CD4-positive, alpha-beta memory T cell (primary cell): ENCODE measurements around the gene SYT8. TPM values are rescaled to one million over a fixed set of nuclear protein-coding genes. Genes with fewer than 3 reads are reported as not detected.

Experiments
- CTCF ChIA-PET: fragments of 350-600 bp; sonication (Branson Sonifier 250); formaldehyde crosslinking; loops from one replicate; lab custom pipeline; 2021; ENCODE audit warnings: inconsistent platforms; ENCODE audit not compliant: partially characterized antibody; lab: Charles Lee
- POLR2A ChIA-PET: fragments of 350-600 bp; sonication (Branson Sonifier 250); formaldehyde crosslinking; loops from one replicate; lab custom pipeline; 2021; ENCODE audit not compliant: partially characterized antibody; lab: Charles Lee
- DNase-seq, 5 donors: peaks; one replicate each; pipeline versions ENCODE4 v3.0.0 to v3.0.0-alpha.2; 2020 to 2022; ENCODE audit warnings: mixed read lengths in 1 of 5
- H3K27ac ChIP-seq: one replicate; pipeline ENCODE4 v1.7.0; 2013; ENCODE audit warnings: low read depth, low read length
- H3K27me3 ChIP-seq: 2 replicates; pipeline ENCODE4 v1.7.0; 2013; ENCODE audit warnings: mild to moderate bottlenecking, low read length, moderate library complexity; ENCODE audit not compliant: insufficient read depth
- H3K36me3 ChIP-seq: 2 replicates; pipeline ENCODE4 v1.7.0; 2013; ENCODE audit warnings: mild to moderate bottlenecking, low read length, moderate library complexity; ENCODE audit not compliant: insufficient read depth
- H3K4me1 ChIP-seq: 2 replicates; pipeline ENCODE4 v1.7.0; 2013; ENCODE audit warnings: mild to moderate bottlenecking, low read length, moderate library complexity; ENCODE audit not compliant: insufficient read depth
- H3K4me3 ChIP-seq, 2 donors: one replicate each; pipeline ENCODE4 v1.7.0; 2013; ENCODE audit warnings: low read length in 2 of 2, mild to moderate bottlenecking in 1 of 2
- H3K9me3 ChIP-seq, 2 donors: one replicate each; pipeline ENCODE4 v1.7.0; 2013; ENCODE audit warnings: low read length in 2 of 2, control low read depth in 1 of 2; ENCODE audit not compliant: control insufficient read depth in 1 of 2
- H3K27ac Mint-ChIP-seq, 7 donors: one replicate each; pipeline ENCODE4 v1.8.0; 2020 to 2021; ENCODE audit warnings: mixed read lengths in 7 of 7, mild to moderate bottlenecking in 6 of 7, inconsistent platforms in 3 of 7, moderate library complexity in 3 of 7
- H3K27me3 Mint-ChIP-seq, 2 donors: one replicate each; pipeline ENCODE4 v1.8.0; 2020 to 2021; ENCODE audit warnings: mixed read lengths in 2 of 2
- H3K36me3 Mint-ChIP-seq, 2 donors: one replicate each; pipeline ENCODE4 v1.8.0; 2020 to 2021; ENCODE audit warnings: mixed read lengths in 2 of 2, inconsistent platforms in 1 of 2, mild to moderate bottlenecking in 1 of 2
- H3K4me1 Mint-ChIP-seq, 4 donors: one replicate each; pipeline ENCODE4 v1.8.0; 2020 to 2021; ENCODE audit warnings: mixed read lengths in 4 of 4, mild to moderate bottlenecking in 1 of 4
- H3K4me3 Mint-ChIP-seq, 8 donors: one replicate each; pipeline ENCODE4 v1.8.0; 2020 to 2021; ENCODE audit warnings: mixed read lengths in 8 of 8, mild to moderate bottlenecking in 7 of 8, moderate library complexity in 6 of 8, inconsistent platforms in 3 of 8
- H3K9me3 Mint-ChIP-seq, 8 donors: one replicate each; pipeline ENCODE4 v1.8.0; 2020 to 2021; ENCODE audit warnings: mixed read lengths in 8 of 8, mild to moderate bottlenecking in 5 of 8, inconsistent platforms in 3 of 8, moderate library complexity in 1 of 8
- intact Hi-C: fragments of 100-400 bp; cut with micrococcal nuclease; formaldehyde crosslinking; loops from one replicate; pipeline ENCODE4 v1.15.1; 2023
- polyA plus RNA-seq, 2 donors: library from polyadenylated mRNA; unstranded; fragments of 300-500 nt; fragmentation: Illumina TruSeq; gene quantifications; one replicate each; pipeline ENCODE4 v1.2.3, GENCODE V29; 2021
- total RNA-seq, 2 experiments: library from RNA; stranded (reverse); gene quantifications; one replicate each; pipeline ENCODE4 v1.2.3, GENCODE V29; 2021

Gene SYT8
- total and polyA plus RNA-seq, 4 experiments from 2014 or later = not detected

DNA sequence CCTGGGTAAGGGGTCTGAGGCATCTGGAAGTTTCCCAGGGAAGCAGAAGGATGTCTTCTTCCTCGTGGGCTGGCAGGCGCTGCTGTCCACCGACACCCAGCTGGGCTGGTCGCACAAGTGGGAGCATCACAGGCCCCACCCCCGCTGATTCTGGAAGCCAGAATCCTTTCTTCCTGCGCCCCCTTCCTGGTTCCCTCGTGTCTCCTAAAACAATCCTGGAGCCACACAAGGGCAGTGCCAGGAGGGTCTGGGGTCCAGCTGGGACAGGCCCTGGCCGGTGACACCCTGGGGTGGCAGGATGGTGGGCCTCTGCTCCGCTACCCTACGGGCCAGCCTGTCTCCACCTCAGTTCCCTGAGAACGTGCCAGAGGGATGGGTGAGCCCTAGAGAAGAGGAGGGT, 22.3 kb downstream of the SYT8 start:
- peaks cover 15 to 51% (median 27%) of the 10 kb centered on the region in 4 donors for H3K4me1 Mint-ChIP-seq
- peak overlapping the region in 2 of 7 donors; percentile 32 to 52 for H3K27ac Mint-ChIP-seq
- Histone ChIP-seq H3K27me3 (no peaks in the 10 kb centered on the region), H3K4me1 (peaks cover 78% of the 10 kb centered on the region), H3K36me3 (peaks cover 4% of the 10 kb centered on the region), H3K27ac (no peak overlapping the region), H3K9me3 (no peaks in the 10 kb centered on the region), H3K4me3 (no peak overlapping the region)
- ChIA-PET POLR2A (interaction anchor here (0.8 to 13.5 kb wide), 4 partner anchors 9 to 21 kb away, joined by 3 to 189 read pairs (median 78); no protein-coding TSS in a partner anchor), CTCF (interaction anchor here (1.2 kb wide), 1 partner anchor 25 kb away, joined by 4 read pairs; no protein-coding TSS in a partner anchor)
- H3K4me3 Mint-ChIP-seq = no peak overlapping the region
- intact Hi-C loops = no loop called here
- H3K27me3 Mint-ChIP-seq = no peaks in the 10 kb centered on the region
- H3K36me3 Mint-ChIP-seq = peaks cover 0 to 21% of the 10 kb centered on the region in 2 donors
- H3K9me3 Mint-ChIP-seq = no peaks in the 10 kb centered on the region
- DNase-seq = no peak

GRCh38 chr11:1858154-1858553, 23.4 kb downstream of the SYT8 start:
- Mint-ChIP-seq H3K9me3 (no peaks in the 10 kb centered on the region), H3K27me3 (no peaks in the 10 kb centered on the region), H3K4me3 (no peak overlapping the region), H3K4me1 (peaks cover 9 to 41% (median 19%) of the 10 kb centered on the region in 4 donors), H3K36me3 (peaks cover 0 to 16% of the 10 kb centered on the region in 2 donors), H3K27ac (peak overlapping the region in 2 of 7 donors; percentile 32 to 41)
- peaks cover 4% of the 10 kb centered on the region for H3K36me3 ChIP-seq
- no peak for DNase-seq
- H3K27me3 ChIP-seq = no peaks in the 10 kb centered on the region
- no peak overlapping the region for H3K4me3 ChIP-seq
- no peaks in the 10 kb centered on the region for H3K9me3 ChIP-seq
- ChIA-PET CTCF (interaction anchor here (1.2 kb wide), 1 partner anchor 24 kb away, joined by 4 read pairs; no protein-coding TSS in a partner anchor), POLR2A (interaction anchor here (2.3 to 13.5 kb wide), 3 partner anchors 9 to 20 kb away, joined by 6 to 189 read pairs (median 139); no protein-coding TSS in a partner anchor)
- peaks cover 82% of the 10 kb centered on the region for H3K4me1 ChIP-seq
- intact Hi-C loops = no loop called here
- no peak overlapping the region for H3K27ac ChIP-seq

DNA sequence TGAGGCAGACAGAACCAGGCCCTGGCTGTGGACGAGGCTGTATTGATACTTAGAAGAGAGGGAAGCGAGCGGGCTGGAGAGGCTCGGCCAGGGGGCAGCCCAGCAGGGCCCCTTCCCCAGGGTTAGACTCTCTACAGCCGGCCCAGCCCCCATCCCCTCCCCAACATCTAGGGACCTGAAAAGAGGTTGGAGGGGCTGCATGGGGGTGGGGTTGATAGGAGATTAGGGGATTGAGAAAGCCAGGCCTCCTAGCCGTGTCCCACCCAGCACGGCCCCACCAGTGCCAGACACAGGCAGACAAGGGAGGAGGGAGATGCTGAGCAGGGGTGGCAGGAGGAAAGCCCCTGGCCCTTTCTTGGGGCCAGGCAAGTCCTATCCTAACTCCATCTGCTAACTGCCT, 23.8 kb downstream of the SYT8 start:
- no peak overlapping the region for H3K27ac ChIP-seq
- Mint-ChIP-seq H3K27ac (peak overlapping the region in 5 of 7 donors; percentile 13 to 61 (median 41)), H3K4me1 (peaks cover 9 to 41% (median 17%) of the 10 kb centered on the region in 4 donors), H3K9me3 (no peaks in the 10 kb centered on the region), H3K27me3 (no peaks in the 10 kb centered on the region), H3K4me3 (peak overlapping the region in 1 of 8 donors; percentile 10), H3K36me3 (peaks cover 0 to 12% of the 10 kb centered on the region in 2 donors)
- peaks cover 4% of the 10 kb centered on the region for H3K36me3 ChIP-seq
- ChIA-PET POLR2A (interaction anchor here (0.5 to 9.5 kb wide), 3 partner anchors 9 to 19 kb away, joined by 3 to 139 read pairs (median 6); no protein-coding TSS in a partner anchor), CTCF (interaction anchor here (1.2 kb wide), 1 partner anchor 24 kb away, joined by 4 read pairs; no protein-coding TSS in a partner anchor)
- H3K9me3 ChIP-seq = no peaks in the 10 kb centered on the region
- DNase-seq = no peak
- no peaks in the 10 kb centered on the region for H3K27me3 ChIP-seq
- peaks cover 86% of the 10 kb centered on the region for H3K4me1 ChIP-seq
- no peak overlapping the region for H3K4me3 ChIP-seq
- intact Hi-C loops = no loop called here

DNA sequence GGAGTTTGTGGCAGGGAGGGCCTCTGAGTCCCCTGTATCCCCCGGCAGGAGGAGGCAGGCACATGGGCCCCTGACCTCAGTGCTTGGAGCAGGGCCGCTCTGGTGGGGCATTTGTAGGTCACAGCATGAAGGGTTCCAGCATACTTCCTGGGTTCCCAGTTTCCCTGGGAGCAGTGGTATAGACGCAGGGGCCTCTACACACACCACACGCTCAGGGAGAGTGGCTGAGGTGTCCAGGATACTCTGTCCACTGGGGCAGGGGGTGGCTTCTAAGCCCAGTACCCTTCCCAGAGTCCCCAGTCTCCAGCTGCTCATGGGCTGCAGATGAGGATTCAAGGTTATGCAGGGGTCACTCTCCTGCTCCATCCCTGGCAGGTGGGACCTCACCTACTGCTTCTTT, 24.2 kb downstream of the SYT8 start:
- ChIA-PET POLR2A (interaction anchor here (0.5 to 2.3 kb wide), 2 partner anchors 10 to 19 kb away, joined by 3 to 6 read pairs; no protein-coding TSS in a partner anchor), CTCF (interaction anchor here (0.9 to 1.2 kb wide), 2 partner anchors 9 to 23 kb away, joined by 3 to 4 read pairs; no protein-coding TSS in a partner anchor)
- no peaks in the 10 kb centered on the region for H3K27me3 Mint-ChIP-seq
- no peaks in the 10 kb centered on the region for H3K9me3 Mint-ChIP-seq
- Histone ChIP-seq H3K27me3 (no peaks in the 10 kb centered on the region), H3K36me3 (peaks cover 4% of the 10 kb centered on the region), H3K4me1 (peaks cover 90% of the 10 kb centered on the region), H3K27ac (no peak overlapping the region), H3K9me3 (no peaks in the 10 kb centered on the region), H3K4me3 (no peak overlapping the region)
- H3K36me3 Mint-ChIP-seq = peaks cover 0 to 8% of the 10 kb centered on the region in 2 donors
- peaks cover 9 to 39% (median 16%) of the 10 kb centered on the region in 4 donors for H3K4me1 Mint-ChIP-seq
- peak overlapping the region in 1 of 8 donors; percentile 10 for H3K4me3 Mint-ChIP-seq
- intact Hi-C loops = no loop called here
- DNase-seq = no peak
- H3K27ac Mint-ChIP-seq = peak overlapping the region in 6 of 7 donors; percentile 21 to 61 (median 41)

DNA sequence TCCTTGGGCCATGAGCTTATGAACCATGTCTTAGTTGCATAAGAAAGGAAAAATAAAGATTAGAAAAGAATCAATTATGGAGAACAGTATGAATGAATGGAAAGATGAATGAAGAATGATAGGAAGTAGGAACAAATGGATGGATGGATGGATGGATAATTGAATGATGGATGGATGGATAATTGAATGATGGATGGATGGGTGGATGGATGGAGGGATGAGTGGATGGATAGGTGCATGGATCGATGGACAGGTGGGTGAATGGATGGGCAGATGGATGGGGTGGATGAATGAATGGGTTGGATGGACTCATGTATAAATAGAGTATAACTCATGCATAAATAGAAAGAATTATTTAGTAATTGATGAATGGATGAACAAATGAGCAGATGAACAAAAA, 25.3 kb downstream of the SYT8 start:
- Histone ChIP-seq H3K27me3 (no peaks in the 10 kb centered on the region), H3K9me3 (no peaks in the 10 kb centered on the region), H3K27ac (no peak overlapping the region), H3K36me3 (peaks cover 4% of the 10 kb centered on the region), H3K4me3 (no peak overlapping the region), H3K4me1 (peaks cover 89% of the 10 kb centered on the region)
- Mint-ChIP-seq H3K27ac (no peak overlapping the region), H3K4me1 (peaks cover 13 to 39% (median 18%) of the 10 kb centered on the region in 4 donors), H3K9me3 (peaks cover 0 to 2% (median 0%) of the 10 kb centered on the region in 8 donors), H3K36me3 (peaks cover 0 to 7% of the 10 kb centered on the region in 2 donors), H3K4me3 (no peak overlapping the region), H3K27me3 (no peaks in the 10 kb centered on the region)
- ChIA-PET POLR2A (interaction anchor here (2.3 kb wide), 1 partner anchor 11 kb away, joined by 6 read pairs; no protein-coding TSS in a partner anchor), CTCF (interaction anchor here (0.9 to 1.1 kb wide), 2 partner anchors 10 to 12 kb away, joined by 3 read pairs; no protein-coding TSS in a partner anchor)
- no peak for DNase-seq
- intact Hi-C loops = no loop called here

GRCh38 chr11:1861435-1862411, 26.9 kb downstream of the SYT8 start:
- peaks cover 0 to 10% of the 10 kb centered on the region in 2 donors for H3K36me3 Mint-ChIP-seq
- ChIA-PET CTCF (no interaction called here), POLR2A (no interaction called here)
- Histone ChIP-seq H3K4me1 (peaks cover 86% of the 10 kb centered on the region), H3K9me3 (no peaks in the 10 kb centered on the region), H3K27ac (no peak overlapping the region), H3K27me3 (no peaks in the 10 kb centered on the region), H3K36me3 (no peaks in the 10 kb centered on the region), H3K4me3 (no peak overlapping the region)
- H3K4me1 Mint-ChIP-seq = peaks cover 15 to 43% (median 21%) of the 10 kb centered on the region in 4 donors
- DNase-seq = no peak
- H3K27me3 Mint-ChIP-seq = no peaks in the 10 kb centered on the region
- H3K9me3 Mint-ChIP-seq = peaks cover 0 to 2% (median 0%) of the 10 kb centered on the region in 8 donors
- intact Hi-C loops = no loop called here
- no peak overlapping the region for H3K27ac Mint-ChIP-seq
- H3K4me3 Mint-ChIP-seq = no peak overlapping the region
